Hepatocyte (in vitro differentiated cells): ENCODE results near the gene GPRC5D.

Experiments used
- EZH2phosphoT487 ChIP-seq: fragments of 200-600 bp; sonication (generic); IDR thresholded peaks from one replicate; pipeline ENCODE4 v1.6.1; 2018; ENCODE audit warnings: antibody characterized with exemption, mild to moderate bottlenecking, low read depth, moderate library complexity; ENCODE audit not compliant: unreplicated experiment, severe bottlenecking
- TF ChIP-seq, protein P1 (sequence below): fragments of 200-600 bp; sonication (generic); IDR thresholded peaks from 2 replicates; pipeline ENCODE4 v1.5.1; 2016; ENCODE audit warnings: antibody characterized with exemption, mild to moderate bottlenecking; ENCODE audit not compliant: poor library complexity

- TF ChIP-seq, protein P1, sequence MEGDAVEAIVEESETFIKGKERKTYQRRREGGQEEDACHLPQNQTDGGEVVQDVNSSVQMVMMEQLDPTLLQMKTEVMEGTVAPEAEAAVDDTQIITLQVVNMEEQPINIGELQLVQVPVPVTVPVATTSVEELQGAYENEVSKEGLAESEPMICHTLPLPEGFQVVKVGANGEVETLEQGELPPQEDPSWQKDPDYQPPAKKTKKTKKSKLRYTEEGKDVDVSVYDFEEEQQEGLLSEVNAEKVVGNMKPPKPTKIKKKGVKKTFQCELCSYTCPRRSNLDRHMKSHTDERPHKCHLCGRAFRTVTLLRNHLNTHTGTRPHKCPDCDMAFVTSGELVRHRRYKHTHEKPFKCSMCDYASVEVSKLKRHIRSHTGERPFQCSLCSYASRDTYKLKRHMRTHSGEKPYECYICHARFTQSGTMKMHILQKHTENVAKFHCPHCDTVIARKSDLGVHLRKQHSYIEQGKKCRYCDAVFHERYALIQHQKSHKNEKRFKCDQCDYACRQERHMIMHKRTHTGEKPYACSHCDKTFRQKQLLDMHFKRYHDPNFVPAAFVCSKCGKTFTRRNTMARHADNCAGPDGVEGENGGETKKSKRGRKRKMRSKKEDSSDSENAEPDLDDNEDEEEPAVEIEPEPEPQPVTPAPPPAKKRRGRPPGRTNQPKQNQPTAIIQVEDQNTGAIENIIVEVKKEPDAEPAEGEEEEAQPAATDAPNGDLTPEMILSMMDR: no peak
- no peak for TF ChIP-seq EZH2phosphoT487
Observed at GRCh38 chr12:12984149-12984548, 32.2 kb upstream of the GPRC5D start.
